GM06990 (cell line): ENCODE data around the gene NEDD4.

Experiments used
- DNase-seq: peaks from one replicate; pipeline ENCODE4 v3.0.0-alpha.2; 2011; ENCODE audit not compliant: insufficient read length; ENCODE audit errors: extremely low read depth
- H3K27me3 ChIP-seq: replicated peaks from 2 replicates; pipeline ENCODE4 v1.6.0; 2011; ENCODE audit warnings: low read length; ENCODE audit not compliant: control insufficient read depth, insufficient read depth
- H3K36me3 ChIP-seq: 2 replicates; pipeline ENCODE4 v1.5.1; 2011; ENCODE audit warnings: low read length; ENCODE audit not compliant: control insufficient read depth, insufficient read depth
- H3K4me3 ChIP-seq: replicated peaks from 2 replicates; pipeline ENCODE4 v1.5.1; 2011; ENCODE audit warnings: low read depth, mild to moderate bottlenecking, control low read depth, low read length
- CTCF ChIP-seq: IDR thresholded peaks from 2 replicates; pipeline ENCODE4 v1.5.1; 2011; ENCODE audit warnings: low read length, control low read depth, mild to moderate bottlenecking, inconsistent platforms; ENCODE audit not compliant: insufficient read depth, poor library complexity, severe bottlenecking

The NEDD4 gene

DNA sequence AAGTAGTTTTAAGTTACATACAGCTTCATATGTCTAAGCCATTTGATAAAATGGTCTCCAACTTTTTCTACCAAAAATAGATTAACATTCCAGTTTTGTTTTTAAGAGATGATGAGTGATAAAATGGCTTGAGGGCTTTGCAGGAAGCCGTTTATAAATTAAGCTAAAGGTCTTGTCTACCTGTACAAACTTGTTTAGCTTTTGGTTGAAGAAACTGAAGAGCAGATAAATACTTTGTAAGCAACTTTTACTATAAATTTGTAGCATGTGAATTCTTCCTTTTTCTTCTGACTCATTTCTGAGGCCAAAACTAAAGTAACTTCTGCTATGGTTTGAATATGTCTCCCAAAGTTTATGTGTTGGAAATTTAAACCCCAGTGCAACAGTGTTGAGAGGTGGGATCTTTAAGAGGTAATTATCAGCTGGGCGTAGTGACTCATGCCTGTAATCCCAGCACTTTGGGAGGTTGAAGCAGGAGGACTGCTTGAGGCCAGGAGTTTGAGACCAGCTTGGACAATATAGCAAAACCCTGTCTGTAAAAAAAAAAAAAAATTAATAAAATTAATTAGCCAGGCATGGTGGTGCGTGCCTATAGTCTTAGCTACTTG is 8.2 kb upstream of the NEDD4 start:
- TF ChIP-seq CTCF, result no peak
- Histone ChIP-seq H3K4me3 (no peak overlapping the region), H3K36me3 (no peaks in the 10 kb centered on the region), H3K27me3 (no peaks in the 10 kb centered on the region)
- no peak for DNase-seq

DNA sequence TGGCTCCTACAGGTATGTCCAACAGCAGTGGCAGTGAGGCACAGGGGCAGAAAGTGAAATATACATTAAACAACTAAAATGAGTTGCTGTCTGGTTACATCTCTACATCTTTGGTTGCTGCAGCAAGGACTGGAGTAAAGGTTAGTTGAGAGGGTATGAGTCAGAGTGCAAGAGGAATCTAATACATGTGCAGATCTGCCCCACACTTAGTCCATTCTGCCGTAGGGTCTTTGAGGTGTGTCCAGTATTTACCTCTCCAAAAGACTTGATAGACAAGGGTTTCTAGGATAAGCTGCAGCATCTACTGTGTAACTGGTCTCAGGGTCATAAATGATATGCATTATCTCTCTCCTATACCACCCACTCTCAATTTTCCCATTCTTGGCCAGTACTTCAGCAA is 6.2 kb upstream of the NEDD4 start:
- H3K27me3 ChIP-seq, result no peaks in the 10 kb centered on the region; the same call in 1 of the 2 replicates
- no peak for DNase-seq
- no peak overlapping the region for H3K4me3 ChIP-seq
- H3K36me3 ChIP-seq, result no peaks in the 10 kb centered on the region
- no peak for TF ChIP-seq CTCF

DNA sequence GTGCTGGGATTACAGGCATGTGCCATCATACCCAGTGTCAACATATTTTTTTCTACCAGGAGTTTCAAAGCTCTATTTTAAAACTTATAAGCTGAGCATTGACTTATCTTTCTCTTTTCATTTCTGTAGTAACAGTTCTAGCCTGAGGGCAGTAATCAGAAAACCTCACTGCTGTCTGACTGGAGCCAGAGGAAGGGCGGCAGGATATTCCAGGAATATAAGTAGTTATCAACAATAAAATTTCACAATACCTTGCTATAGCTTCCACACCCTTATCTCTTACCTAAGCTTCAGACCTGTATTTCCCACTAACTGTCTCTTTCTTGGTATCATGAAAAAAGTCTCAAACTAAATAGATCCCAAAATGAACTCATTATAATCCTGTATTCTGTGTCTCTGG is 5.1 kb upstream of the NEDD4 start:
- DNase-seq, result no peak
- no peak for TF ChIP-seq CTCF

GRCh38 chr15:55993804-55994560 is 570 bp upstream of the NEDD4 start:
- no peak for TF ChIP-seq CTCF
- peak overlapping the region; percentile 72 for H3K4me3 ChIP-seq
- DNase-seq, result no peak
- H3K36me3 ChIP-seq, result no peaks in the 10 kb centered on the region
- H3K27me3 ChIP-seq, result no peaks in the 10 kb centered on the region; the same call in 1 of the 2 replicates

More for the DNA sequence above, 5.1 kb upstream of the NEDD4 start:
- H3K36me3 ChIP-seq, result no peaks in the 10 kb centered on the region
- H3K4me3 ChIP-seq, result no peak overlapping the region
- no peaks in the 10 kb centered on the region; the same call in 1 of the 2 replicates for H3K27me3 ChIP-seq

- no peak for DNase-seq
- no peaks in the 10 kb centered on the region for H3K36me3 ChIP-seq
- TF ChIP-seq CTCF, result no peak
- peak overlapping the region; percentile 72 for H3K4me3 ChIP-seq
- no peaks in the 10 kb centered on the region; the same call in 1 of the 2 replicates for H3K27me3 ChIP-seq
Measured at GRCh38 chr15:55992769-55993110, 672 bp downstream of the NEDD4 start.
